K562 (cell line): ENCODE results near the gene DAP. TPM values are rescaled to one million over a fixed set of nuclear protein-coding genes. Genes with fewer than 3 reads are reported as not detected.

Experiments used
- CSDE1 ChIP-seq, 2 experiments: fragments of 450-650 bp; IDR thresholded peaks; 2 replicates each; pipeline ENCODE4 v1.6.1; 2016; ENCODE audit warnings: mild to moderate bottlenecking in 1 of 2
- DLX4 ChIP-seq: fragments of 250-450 bp; sonication (Bioruptor Pico); IDR thresholded peaks from 2 replicates; pipeline ENCODE4 v1.6.1; 2021; ENCODE audit warnings: mild to moderate bottlenecking
- E2F3 ChIP-seq: fragments of 250-450 bp; sonication (Bioruptor Pico); IDR thresholded peaks from 2 replicates; pipeline ENCODE4 v1.4.0; 2020; ENCODE audit warnings: mild to moderate bottlenecking
- HDAC3 ChIP-seq: fragments of 450-650 bp; IDR thresholded peaks from 2 replicates; pipeline ENCODE4 v1.6.1; 2018; ENCODE audit warnings: borderline replicate concordance, mild to moderate bottlenecking, moderate library complexity; ENCODE audit not compliant: partially characterized antibody
- MCM7 ChIP-seq, 2 experiments: fragments of 450-650 bp; IDR thresholded peaks; 2 replicates each; pipeline ENCODE4 v1.6.1; 2016 to 2018
- MED1 ChIP-seq: sonication (generic); formaldehyde crosslinking; IDR thresholded peaks from 2 replicates; pipeline ENCODE4 v1.8.1; 2023; ENCODE audit warnings: missing genetic modification reagents, borderline replicate concordance
- NFE2L1 ChIP-seq: fragments of 450-650 bp; IDR thresholded peaks from 2 replicates; pipeline ENCODE4 v1.6.1; 2016; ENCODE audit warnings: missing genetic modification characterization, low read depth, mild to moderate bottlenecking, missing compliant biosample characterization, moderate library complexity, borderline replicate concordance
- RBM25 ChIP-seq: fragments of 200-400 bp; formaldehyde crosslinking; IDR thresholded peaks from 2 replicates; pipeline ENCODE4 v1.6.1; 2018; ENCODE audit warnings: low read length, low read depth, moderate library complexity; ENCODE audit not compliant: severe bottlenecking
- SREBF1 ChIP-seq: fragments of 150-350 bp; IDR thresholded peaks from 2 replicates; pipeline ENCODE4 v1.6.1; 2014; ENCODE audit warnings: antibody characterized with exemption, low read depth, low read length, borderline replicate concordance
- SREBF2 ChIP-seq: sonication (generic); formaldehyde crosslinking; IDR thresholded peaks from 2 replicates; pipeline ENCODE4 v1.4.0; 2020; ENCODE audit warnings: mild to moderate bottlenecking, missing genetic modification reagents
- ZNF143 ChIP-seq: sonication (generic); formaldehyde crosslinking; IDR thresholded peaks from 2 replicates; pipeline ENCODE4 v1.9.0; 2022; ENCODE audit warnings: mild to moderate bottlenecking, missing genetic modification reagents
- ZNF398 ChIP-seq: fragments of 250-450 bp; sonication (Bioruptor Pico); IDR thresholded peaks from 2 replicates; pipeline ENCODE4 v1.8.0; 2021; ENCODE audit warnings: moderate library complexity, mild to moderate bottlenecking, inconsistent platforms
- ZNF707 ChIP-seq: fragments of 250-450 bp; sonication (Bioruptor Pico); conservative IDR thresholded peaks from 2 replicates; pipeline ENCODE4 v1.8.0; 2022; ENCODE audit warnings: inconsistent platforms, mild to moderate bottlenecking, moderate library complexity
- ZNF764 ChIP-seq: fragments of 250-450 bp; sonication (Bioruptor Pico); IDR thresholded peaks from 2 replicates; pipeline ENCODE4 v1.4.0; 2020; ENCODE audit warnings: low read depth, mild to moderate bottlenecking, moderate library complexity
- polyA plus RNA-seq, 8 experiments: library from polyadenylated mRNA; depleted of rRNA in 4 of 8; stranded (reverse) in 5 of 8; unstranded in 3 of 8; fragments of >200 nt; fragmentation: Nextera tagmentation in 2 of 8; fragmentation: Illumina TruSeq in 1 of 8; extraction: Ambion mirVana in 2 of 8; extraction: Trizol in 1 of 8; gene quantifications; 2 replicates each; pipeline versions ENCODE4 v1.2.1 to v1.2.3, GENCODE V29; 2011 to 2014; ENCODE audit warnings: inconsistent platforms in 1 of 8, missing spikeins in 1 of 8
- total RNA-seq, 7 experiments: library from RNA; depleted of rRNA in 6 of 7; stranded (reverse); fragments of >200 nt in 6 of 7; fragmentation: Illumina TruSeq in 2 of 7; extraction: Trizol in 2 of 7; gene quantifications; 2 replicates each; pipeline versions ENCODE4 v1.2.1 to v1.2.3, GENCODE V29; 2011 to 2021; ENCODE audit warnings: low replicate concordance in 1 of 7
- TF ChIP-seq, protein P1 (sequence below): fragments of 250-450 bp; sonication (Bioruptor Pico); IDR thresholded peaks from 2 replicates; pipeline ENCODE4 v1.5.0; 2021; ENCODE audit warnings: mild to moderate bottlenecking, moderate library complexity
- TF ChIP-seq, protein P2 (sequence below): fragments of 250-450 bp; sonication (Bioruptor Pico); IDR thresholded peaks from 2 replicates; pipeline ENCODE4 v1.5.0; 2022; ENCODE audit warnings: mild to moderate bottlenecking

DAP gene
- total and polyA plus RNA-seq, 9 of the 15 experiments (the other 6 are each of a cell fraction or from before 2014, with no cell fraction given), result 14.1 to 151 (median 34.5) TPM

- TF ChIP-seq, protein P1, sequence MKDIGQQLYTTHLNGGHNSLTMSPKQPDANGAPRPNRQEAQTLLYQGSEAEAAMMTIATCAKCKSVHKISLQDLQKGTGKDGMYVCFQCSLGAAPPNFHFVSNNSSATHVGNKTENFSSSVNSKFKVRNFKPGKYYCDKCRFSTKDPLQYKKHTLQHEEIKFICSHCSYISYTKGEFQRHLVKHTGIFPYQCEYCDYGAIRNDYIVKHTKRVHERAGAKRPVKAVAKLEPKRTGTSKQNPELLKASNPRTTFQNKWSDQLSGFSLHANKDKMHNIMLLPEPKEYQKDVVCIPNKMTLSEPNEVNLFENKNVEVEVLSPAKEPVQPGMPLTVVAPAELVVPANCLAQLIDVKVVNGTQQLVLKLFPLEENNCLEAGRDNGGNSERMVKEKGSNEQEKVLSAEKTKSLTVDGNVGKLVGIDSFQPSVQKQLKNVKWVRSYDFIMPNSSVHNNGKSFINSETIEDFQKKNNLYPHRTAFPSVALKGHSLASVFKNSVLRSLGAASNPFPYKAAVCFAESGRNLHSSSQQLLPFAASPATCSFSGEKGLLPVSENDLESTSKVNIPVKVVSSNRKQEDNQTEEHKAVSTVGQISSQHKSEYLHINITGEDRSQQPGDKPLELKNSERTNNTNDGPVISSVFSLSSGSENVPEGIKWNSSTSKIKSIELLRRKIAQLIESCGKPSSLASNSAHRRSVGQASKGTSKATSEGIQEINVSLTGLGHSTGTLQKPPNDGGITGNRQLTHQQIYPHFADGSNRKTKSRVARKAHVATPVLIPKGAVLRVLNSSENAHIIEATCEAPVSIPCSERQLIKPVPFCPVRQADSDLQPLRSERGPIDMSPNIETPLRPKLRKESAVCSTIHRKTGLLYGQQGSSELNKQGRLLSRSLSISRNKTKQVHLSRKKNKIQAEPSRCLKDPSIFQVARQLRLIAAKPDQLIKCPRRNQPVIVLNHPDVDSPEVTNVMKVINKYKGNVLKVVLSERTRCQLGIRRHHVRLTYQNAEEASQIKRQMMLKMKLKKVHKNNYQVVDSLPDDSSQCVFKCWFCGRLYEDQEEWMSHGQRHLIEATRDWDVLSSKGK (CRISPR knock-in tag), result no peak
- no peak for TF ChIP-seq MED1 (CRISPR knock-in tag)
- TF ChIP-seq ZNF707 (CRISPR knock-in tag), result no peak
- no peak for TF ChIP-seq ZNF398 (CRISPR knock-in tag)
- no peak for TF ChIP-seq NFE2L1 (tag)
- TF ChIP-seq, protein P2, sequence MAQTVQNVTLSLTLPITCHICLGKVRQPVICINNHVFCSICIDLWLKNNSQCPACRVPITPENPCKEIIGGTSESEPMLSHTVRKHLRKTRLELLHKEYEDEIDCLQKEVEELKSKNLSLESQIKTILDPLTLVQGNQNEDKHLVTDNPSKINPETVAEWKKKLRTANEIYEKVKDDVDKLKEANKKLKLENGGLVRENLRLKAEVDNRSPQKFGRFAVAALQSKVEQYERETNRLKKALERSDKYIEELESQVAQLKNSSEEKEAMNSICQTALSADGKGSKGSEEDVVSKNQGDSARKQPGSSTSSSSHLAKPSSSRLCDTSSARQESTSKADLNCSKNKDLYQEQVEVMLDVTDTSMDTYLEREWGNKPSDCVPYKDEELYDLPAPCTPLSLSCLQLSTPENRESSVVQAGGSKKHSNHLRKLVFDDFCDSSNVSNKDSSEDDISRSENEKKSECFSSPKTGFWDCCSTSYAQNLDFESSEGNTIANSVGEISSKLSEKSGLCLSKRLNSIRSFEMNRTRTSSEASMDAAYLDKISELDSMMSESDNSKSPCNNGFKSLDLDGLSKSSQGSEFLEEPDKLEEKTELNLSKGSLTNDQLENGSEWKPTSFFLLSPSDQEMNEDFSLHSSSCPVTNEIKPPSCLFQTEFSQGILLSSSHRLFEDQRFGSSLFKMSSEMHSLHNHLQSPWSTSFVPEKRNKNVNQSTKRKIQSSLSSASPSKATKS, result no peak
- TF ChIP-seq MCM7 (IDR thresholded peaks at IDR 0.05), result no peak
- no peak for TF ChIP-seq ZNF143 (CRISPR knock-in tag)
- no peak for TF ChIP-seq CSDE1 (IDR thresholded peaks at IDR 0.05)
- no peak for TF ChIP-seq DLX4
- no peak for TF ChIP-seq E2F3 (CRISPR knock-in tag)
- TF ChIP-seq RBM25, result no peak
- no peak for TF ChIP-seq SREBF1
- TF ChIP-seq HDAC3, result peak; percentile 31
- TF ChIP-seq ZNF764 (CRISPR knock-in tag), result no peak
- no peak for TF ChIP-seq SREBF2 (CRISPR knock-in tag)
These were observed 52.7 kb downstream of the DAP start (continued) for GRCh38 chr5:10708189-10708944.
